HFFc6 (cell line): ENCODE data around the gene CACNA1G. TPM values are rescaled to one million over a fixed set of nuclear protein-coding genes. Genes with fewer than 3 reads are reported as not detected.

ENCODE experiments used
- DNase-seq: peaks from one replicate; pipeline ENCODE4 v3.0.0-alpha.2; 2018
- H3K27ac Mint-ChIP-seq: 2 replicates; pipeline ENCODE4 v1.8.0; 2020; ENCODE audit warnings: mild to moderate bottlenecking, mixed read lengths
- H3K27me3 Mint-ChIP-seq: 2 replicates; pipeline ENCODE4 v1.8.0; 2021; ENCODE audit warnings: mild to moderate bottlenecking, moderate library complexity, mixed read lengths; ENCODE audit not compliant: insufficient read depth
- H3K36me3 Mint-ChIP-seq: 2 replicates; pipeline ENCODE4 v1.8.0; 2021; ENCODE audit warnings: low read depth, mixed read lengths
- H3K4me1 Mint-ChIP-seq: 2 replicates; pipeline ENCODE4 v1.8.0; 2020; ENCODE audit warnings: low read depth, mixed read lengths
- H3K4me3 Mint-ChIP-seq: 2 replicates; pipeline ENCODE4 v1.8.0; 2020; ENCODE audit warnings: mild to moderate bottlenecking, moderate library complexity, mixed read lengths
- H3K9me3 Mint-ChIP-seq: 2 replicates; pipeline ENCODE4 v1.8.0; 2020; ENCODE audit warnings: mild to moderate bottlenecking, mixed read lengths
- CTCF ChIP-seq: fragments of 200-600 bp; sonication (generic); IDR thresholded peaks from 2 replicates; pipeline ENCODE4 v1.5.0; 2021; ENCODE audit warnings: antibody characterized with exemption, mild to moderate bottlenecking
- total RNA-seq, 6 experiments: library from RNA; stranded (reverse); fragmentation: NEBNext Ultra II Directional; extraction: Animal tissue kit (Norgen Biotek cat#: 25700); gene quantifications; 2 replicates in 1 of 6; 3 replicates in 5 of 6; pipeline ENCODE4 v1.2.3, GENCODE V29; 2021

Gene CACNA1G
- total RNA-seq, 6 experiments from 2014 or later, result 0.03 to 0.19 (median 0.05) TPM; not detected in 1

- Mint-ChIP-seq H3K4me1 (peaks cover 11% of the 10 kb centered on the region; the same call in 1 of the 2 replicates), H3K4me3 (no peak overlapping the region), H3K27ac (no peak overlapping the region), H3K36me3 (peaks cover 12% of the 10 kb centered on the region), H3K9me3 (peaks cover 4% of the 10 kb centered on the region; the same call in 1 of the 2 replicates), H3K27me3 (peaks cover 4% of the 10 kb centered on the region)
- no peak for DNase-seq
- TF ChIP-seq CTCF, result no peak
These were observed 91.1 kb downstream of the CACNA1G start for GRCh38 chr17:50651661-50652060.

GRCh38 chr17:50653738-50654137 is 93.2 kb downstream of the CACNA1G start:
- peaks cover under 1% of the 10 kb centered on the region; the same call in 1 of the 2 replicates for H3K9me3 Mint-ChIP-seq
- no peak for TF ChIP-seq CTCF
- H3K4me1 Mint-ChIP-seq, result peaks cover 15% of the 10 kb centered on the region
- H3K27me3 Mint-ChIP-seq, result peaks cover 1% of the 10 kb centered on the region; the same call in 1 of the 2 replicates
- H3K4me3 Mint-ChIP-seq, result no peak overlapping the region
- no peak overlapping the region for H3K27ac Mint-ChIP-seq
- DNase-seq, result no peak
- H3K36me3 Mint-ChIP-seq, result no peaks in the 10 kb centered on the region

- peaks cover 1% of the 10 kb centered on the region; the same call in 1 of the 2 replicates for H3K27me3 Mint-ChIP-seq
- H3K4me1 Mint-ChIP-seq, result peaks cover 30% of the 10 kb centered on the region
- no peaks in the 10 kb centered on the region for H3K36me3 Mint-ChIP-seq
- H3K4me3 Mint-ChIP-seq, result no peak overlapping the region
- H3K9me3 Mint-ChIP-seq, result no peaks in the 10 kb centered on the region
- TF ChIP-seq CTCF, result no peak
- no peak for DNase-seq
- H3K27ac Mint-ChIP-seq, result no peak overlapping the region
These were observed 96.0 kb downstream of the CACNA1G start for GRCh38 chr17:50656509-50656908.

GRCh38 chr17:50657054-50657453 is 96.5 kb downstream of the CACNA1G start:
- H3K27ac Mint-ChIP-seq, result no peak overlapping the region
- no peak overlapping the region for H3K4me3 Mint-ChIP-seq
- H3K36me3 Mint-ChIP-seq, result 0 out of 2 replicates have a peak, but pooled peaks cover 4% of the 10 kb centered on the region
- TF ChIP-seq CTCF, result no peak
- no peak for DNase-seq
- H3K9me3 Mint-ChIP-seq, result no peaks in the 10 kb centered on the region
- H3K27me3 Mint-ChIP-seq, result peaks cover 3% of the 10 kb centered on the region; the same call in 1 of the 2 replicates
- peaks cover 36% of the 10 kb centered on the region for H3K4me1 Mint-ChIP-seq

- H3K27me3 Mint-ChIP-seq, result peaks cover 3% of the 10 kb centered on the region; the same call in 1 of the 2 replicates
- H3K36me3 Mint-ChIP-seq, result 0 out of 2 replicates have a peak, but pooled peaks cover 5% of the 10 kb centered on the region
These were observed 97.1 kb downstream of the CACNA1G start for GRCh38 chr17:50657627-50658026.

More at GRCh38 chr17:50657627-50658026, 97.1 kb downstream of the CACNA1G start:
- Mint-ChIP-seq H3K9me3 (no peaks in the 10 kb centered on the region), H3K4me3 (no peak overlapping the region), H3K27ac (no peak overlapping the region), H3K4me1 (peaks cover 42% of the 10 kb centered on the region)
- TF ChIP-seq CTCF, result no peak
- no peak for DNase-seq
